Thoracic aorta (tissue), 2 donors: Measurements from ENCODE around the gene FCHO1. TPM values are rescaled to one million over a fixed set of nuclear protein-coding genes. Genes with fewer than 3 reads are reported as not detected.

Experiments
- ATAC-seq: fragments of 150-250 bp; one replicate; pipeline ENCODE4 v1.8.0; 2017; ENCODE audit warnings: low read depth; ENCODE audit not compliant: insufficient number of reproducible peaks, low FRiP score
- DNase-seq: peaks from one replicate; pipeline ENCODE4 v3.0.0-alpha.2; 2020; ENCODE audit warnings: low spot score
- H3K27ac ChIP-seq, 2 donors: fragments of 200-600 bp; sonication (generic); 1 replicate in 1 of 2; 2 replicates in 1 of 2; pipeline ENCODE4 v1.5.1; 2016; ENCODE audit warnings: mild to moderate bottlenecking in 2 of 2, moderate library complexity in 2 of 2
- H3K27me3 ChIP-seq: fragments of 200-600 bp; sonication (generic); replicated peaks from 2 replicates; pipeline ENCODE4 v1.6.0; 2016; ENCODE audit warnings: mild to moderate bottlenecking; ENCODE audit not compliant: insufficient read depth
- H3K36me3 ChIP-seq: fragments of 200-600 bp; sonication (generic); one replicate; pipeline ENCODE4 v1.5.1; 2016
- H3K4me1 ChIP-seq, 2 donors: fragments of 200-600 bp; sonication (generic); 1 replicate in 1 of 2; 2 replicates in 1 of 2; pipeline versions ENCODE4 v1.5.1 to v1.6.0; 2016; ENCODE audit warnings: low read depth in 2 of 2, mild to moderate bottlenecking in 1 of 2; ENCODE audit not compliant: control insufficient read depth in 1 of 2
- H3K4me3 ChIP-seq: fragments of 200-600 bp; sonication (generic); 2 replicates; pipeline ENCODE4 v1.5.1; 2016; ENCODE audit warnings: mild to moderate bottlenecking
- H3K9me3 ChIP-seq: fragments of 200-600 bp; sonication (generic); 2 replicates; pipeline ENCODE4 v1.5.1; 2016
- CTCF ChIP-seq: fragments of 200-600 bp; sonication (generic); IDR thresholded peaks from one replicate; pipeline ENCODE4 v1.5.1; 2019; ENCODE audit warnings: antibody characterized with exemption
- total RNA-seq, 2 donors: library from RNA; depleted of rRNA; stranded (reverse); fragments of >200 nt; gene quantifications; one replicate each; pipeline versions ENCODE4 v1.1.0 to v1.2.3, GENCODE V29; 2016

FCHO1 gene
- total RNA-seq, 2 donors from 2014 or later, result 8.5 to 8.9 TPM

DNA sequence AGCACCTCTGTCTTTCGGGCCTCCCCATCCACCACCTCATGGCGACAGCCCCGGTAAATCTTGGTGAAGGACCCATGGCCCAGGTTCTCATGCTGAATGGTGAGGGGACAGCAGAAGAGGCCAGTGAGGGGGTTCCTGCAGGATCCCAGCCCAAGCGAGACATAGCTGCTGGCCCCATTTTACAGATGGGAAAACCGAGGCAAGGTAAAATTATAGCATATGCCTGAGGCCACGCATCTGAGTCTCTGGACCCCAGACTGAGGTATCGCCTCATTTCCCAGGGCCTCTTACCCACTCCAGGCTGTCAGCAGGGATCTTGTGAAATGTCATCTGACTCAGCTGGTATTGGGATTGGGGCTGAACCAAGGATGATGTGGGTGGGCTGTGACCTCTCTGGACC, 86.7 kb downstream of the FCHO1 start:
- H3K36me3 ChIP-seq, result no peaks in the 10 kb centered on the region
- H3K9me3 ChIP-seq, result no peaks in the 10 kb centered on the region
- H3K4me1 ChIP-seq, result peaks cover 0 to 12% of the 10 kb centered on the region in 2 donors
- ATAC-seq (no peak), DNase-seq (no peak)
- H3K4me3 ChIP-seq, result no peak overlapping the region
- no peak for TF ChIP-seq CTCF
- H3K27me3 ChIP-seq, result no peaks in the 10 kb centered on the region
- H3K27ac ChIP-seq, result no peak overlapping the region

Other genes starting within 250 kb of the FCHO1 start
- 10 to 100 TPM; 67.4 to 92.9 TPM for gene PGLS, start 239.8 kb upstream of the FCHO1 start, total RNA-seq
- 10 to 100 TPM; 73.7 to 94.1 TPM for gene COLGALT1, start 195.8 kb upstream of the FCHO1 start, total RNA-seq
- gene UNC13A, start 63.1 kb upstream of the FCHO1 start, total RNA-seq, result 1 to 10 TPM; 2.1 to 7.7 TPM
- gene MAP1S, start 32.0 kb upstream of the FCHO1 start, total RNA-seq, result 10 to 100 TPM; 31.7 to 42.9 TPM
- gene B3GNT3, start 43.7 kb downstream of the FCHO1 start, total RNA-seq, result 1 to 10 TPM in 1 of 2 donors, not detected in 1; 2.3 TPM
- not detected for gene INSL3, start 70.0 kb downstream of the FCHO1 start, total RNA-seq
- 10 to 100 TPM; 12.7 to 35.8 TPM for gene JAK3, start 96.5 kb downstream of the FCHO1 start, total RNA-seq
- 100 to 1,000 TPM; 718 to 766 TPM for gene RPL18A, start 108.4 kb downstream of the FCHO1 start, total RNA-seq
- gene SLC5A5, start 120.5 kb downstream of the FCHO1 start, total RNA-seq, result not detected
- gene CCDC124, start 181.5 kb downstream of the FCHO1 start, total RNA-seq, result 10 to 100 TPM; 44.1 to 60.8 TPM
- gene KCNN1, start 215.6 kb downstream of the FCHO1 start, total RNA-seq, result under 1 TPM in 1 of 2 donors, not detected in 1; 0.99 TPM